ENCODE results near the gene AAK1.

AAK1 gene

GRCh38 chr2:69685321-69686048 is 41.9 kb upstream of the AAK1 start:
- DNase-seq (ENCODE audit: low read depth) = no peak
- H3K4me3 ChIP-seq (ENCODE audit: low read depth, low read length) = no peak overlapping the region
- TF ChIP-seq CTCF (IDR thresholded peaks at IDR 0.05; ENCODE audit: low read depth, low read length, missing control alignments) = no peak

GRCh38 chr2:69683170-69683971 is 39.8 kb upstream of the AAK1 start:
- no peak for DNase-seq (ENCODE audit: low read depth)

GRCh38 chr2:69682525-69682924 is 39.0 kb upstream of the AAK1 start:
- TF ChIP-seq CTCF (IDR thresholded peaks at IDR 0.05; ENCODE audit: low read depth, low read length, missing control alignments) = no peak
- no peak for DNase-seq (ENCODE audit: low read depth)
- H3K4me3 ChIP-seq (ENCODE audit: low read depth, low read length) = no peak overlapping the region

More at GRCh38 chr2:69683170-69683971, 39.8 kb upstream of the AAK1 start:
- no peak overlapping the region for H3K4me3 ChIP-seq (ENCODE audit: low read depth, low read length)
- no peak for TF ChIP-seq CTCF (IDR thresholded peaks at IDR 0.05; ENCODE audit: low read depth, low read length, missing control alignments)

- TF ChIP-seq CTCF (IDR thresholded peaks at IDR 0.05; ENCODE audit: low read depth, low read length, missing control alignments) = no peak
- no peak for DNase-seq (ENCODE audit: low read depth)
- no peak overlapping the region for H3K4me3 ChIP-seq (ENCODE audit: low read depth, low read length)
These were observed 36.6 kb upstream of the AAK1 start for GRCh38 chr2:69680001-69680675.

GRCh38 chr2:69677914-69678313 is 34.4 kb upstream of the AAK1 start:
- H3K4me3 ChIP-seq (ENCODE audit: low read depth, low read length) = no peak overlapping the region
- DNase-seq (ENCODE audit: low read depth) = no peak
- TF ChIP-seq CTCF (IDR thresholded peaks at IDR 0.05; ENCODE audit: low read depth, low read length, missing control alignments) = no peak

- no peak overlapping the region for H3K4me3 ChIP-seq (ENCODE audit: low read depth, low read length)
- TF ChIP-seq CTCF (IDR thresholded peaks at IDR 0.05; ENCODE audit: low read depth, low read length, missing control alignments) = no peak
- no peak for DNase-seq (ENCODE audit: low read depth)
These were observed 32.6 kb upstream of the AAK1 start for GRCh38 chr2:69676146-69676545.
